Stimulated activated CD4-positive, alpha-beta T cell treated with anti-CD3 and anti-CD28 coated beads, Interleukin-15, amount 100 ng/mL, for 24 hours (primary cell): ENCODE measurements around the gene LMNTD2.
"Not testable (repeated sequence)": the region's sequence is repeated elsewhere in the genome, so short reads cannot be mapped to it uniquely, and the experiment has no call there.

ENCODE experiments used
- DNase-seq: peaks from one replicate; pipeline ENCODE4 v3.0.0-alpha.2; 2020

Gene LMNTD2

GRCh38 chr11:533586-534395 lies 26.7 kb downstream of the LMNTD2 start:
- no peak for DNase-seq

- no peak for DNase-seq
Measured at GRCh38 chr11:532986-533585, 27.5 kb downstream of the LMNTD2 start.

- DNase-seq = no peak
Measured at GRCh38 chr11:532527-532985, 28.0 kb downstream of the LMNTD2 start.

GRCh38 chr11:531919-532526 lies 28.5 kb downstream of the LMNTD2 start:
- no peak for DNase-seq

GRCh38 chr11:530960-531831 lies 29.3 kb downstream of the LMNTD2 start:
- no peak for DNase-seq

GRCh38 chr11:529728-530411 lies 30.7 kb downstream of the LMNTD2 start:
- no peak for DNase-seq

- no peak for DNase-seq
Measured at GRCh38 chr11:528815-529727, 31.5 kb downstream of the LMNTD2 start.

GRCh38 chr11:528166-528814 lies 32.2 kb downstream of the LMNTD2 start:
- no peak for DNase-seq

- DNase-seq = no peak
Measured at GRCh38 chr11:526192-526591, 34.3 kb downstream of the LMNTD2 start.

GRCh38 chr11:521177-521688 lies 39.3 kb downstream of the LMNTD2 start:
- no peak for DNase-seq

GRCh38 chr11:520428-521176 lies 39.9 kb downstream of the LMNTD2 start:
- peak; percentile 29 for DNase-seq

GRCh38 chr11:518463-519202 lies 41.9 kb downstream of the LMNTD2 start:
- peak; percentile 87 for DNase-seq

- DNase-seq = not testable (repeated sequence)
Measured at GRCh38 chr11:516918-517685, 43.4 kb downstream of the LMNTD2 start.

- no peak for DNase-seq
Measured at GRCh38 chr11:516400-516799, 44.1 kb downstream of the LMNTD2 start.

- no peak for DNase-seq
Measured at GRCh38 chr11:515131-515530, 45.4 kb downstream of the LMNTD2 start.

- DNase-seq = no peak
Measured at GRCh38 chr11:514606-515005, 45.9 kb downstream of the LMNTD2 start.

- no peak for DNase-seq
Measured at GRCh38 chr11:512761-513595, 47.6 kb downstream of the LMNTD2 start.
